NCI-H1694 treated with DMSO at 0.1 percent for 48 hours (cell line): Measurements from ENCODE around the gene HRAS.
"Not testable (repeated sequence)": the region's sequence is repeated elsewhere in the genome, so short reads cannot be mapped to it uniquely, and the experiment has no call there.

Experiments used
- DNase-seq: peaks from one replicate; lab custom pipeline; 2025; lab: John Stamatoyannopoulos, UW

The HRAS gene

GRCh38 chr11:532986-533585 lies 2.3 kb downstream of the HRAS start:
- DNase-seq, result no peak

- DNase-seq, result no peak
Measured at GRCh38 chr11:532527-532985, 2.8 kb downstream of the HRAS start.

GRCh38 chr11:531919-532526 lies 3.4 kb downstream of the HRAS start:
- no peak for DNase-seq

GRCh38 chr11:530960-531831 lies 4.2 kb downstream of the HRAS start:
- no peak for DNase-seq

GRCh38 chr11:529728-530411 lies 5.5 kb downstream of the HRAS start:
- DNase-seq, result no peak

GRCh38 chr11:528815-529727 lies 6.3 kb downstream of the HRAS start:
- DNase-seq, result no peak

- DNase-seq, result no peak
Measured at GRCh38 chr11:528166-528814, 7.1 kb downstream of the HRAS start.

- DNase-seq, result no peak
Measured at GRCh38 chr11:526192-526591, 9.2 kb downstream of the HRAS start.

- no peak for DNase-seq
Measured at GRCh38 chr11:521177-521688, 14.1 kb downstream of the HRAS start.

- no peak for DNase-seq
Measured at GRCh38 chr11:520428-521176, 14.8 kb downstream of the HRAS start.

GRCh38 chr11:518463-519202 lies 16.7 kb downstream of the HRAS start:
- DNase-seq, result no peak

GRCh38 chr11:516918-517685 lies 18.3 kb downstream of the HRAS start:
- not testable (repeated sequence) for DNase-seq

- no peak for DNase-seq
Measured at GRCh38 chr11:516400-516799, 19.0 kb downstream of the HRAS start.

- no peak for DNase-seq
Measured at GRCh38 chr11:515131-515530, 20.2 kb downstream of the HRAS start.

GRCh38 chr11:514606-515005 lies 20.8 kb downstream of the HRAS start:
- DNase-seq, result no peak

- no peak for DNase-seq
Measured at GRCh38 chr11:512761-513595, 22.4 kb downstream of the HRAS start.

- DNase-seq, result no peak
Measured at GRCh38 chr11:508956-509355, 26.4 kb downstream of the HRAS start.
